Measurements from ENCODE around the gene CNTNAP2. TPM values are rescaled to one million over a fixed set of nuclear protein-coding genes. Genes with fewer than 3 reads are reported as not detected.

CNTNAP2 gene
- total and polyA plus RNA-seq, 2 of the 13 experiments (the other 11 are each of a cell fraction or from before 2014, with no cell fraction given), result 0.40 to 0.42 TPM

DNA sequence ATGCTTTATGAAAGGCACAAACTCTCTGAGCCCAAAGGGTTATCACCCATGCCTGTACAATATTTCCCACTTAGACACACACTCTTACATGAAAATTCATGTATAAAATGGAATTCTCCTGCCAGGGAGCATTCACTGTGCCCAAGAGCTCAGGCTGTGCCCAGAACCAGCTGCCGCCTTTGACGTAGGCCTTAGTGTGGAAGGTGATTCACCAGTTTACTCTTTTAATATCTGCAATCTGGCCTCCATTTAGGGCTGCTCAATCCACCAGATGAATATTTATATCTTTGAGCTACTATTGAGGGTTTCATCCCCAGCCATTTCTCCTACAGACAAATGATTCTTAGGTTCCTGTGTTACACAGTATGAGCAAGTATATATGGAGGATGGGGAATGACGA is 849.7 kb downstream of the CNTNAP2 start:
- no TSS peak for BruUV-seq (replicated peaks)
- POLR2A ChIA-PET, result no interaction called here
- Histone ChIP-seq H3K4me3 (replicated peaks in 1 of 3; ENCODE audit: insufficient read depth in 1 of 3, low read depth in 2 of 3, low read length in 3 of 3) (no peak overlapping the region), H3K4me1 (ENCODE audit: insufficient read depth, low read length) (no peaks in the 10 kb centered on the region), H3K27ac (ENCODE audit: extremely low read length, insufficient read depth, low read length) (no peak overlapping the region), H3K9me3 (ENCODE audit: low read length) (peaks cover 50% of the 10 kb centered on the region), H2AFZ (ENCODE audit: low read length) (no peak overlapping the region), H3K27me3 (ENCODE audit: control insufficient read depth in 1 of 2, insufficient read depth in 2 of 2, low read length in 2 of 2) (no peaks in the 10 kb centered on the region), H4K20me1 (ENCODE audit: insufficient read depth, low read length) (no peaks in the 10 kb centered on the region), H3K9ac (ENCODE audit: insufficient read depth, low read depth, low read length) (no peak overlapping the region), H3K36me3 (replicated peaks in 1 of 2; ENCODE audit: control insufficient read depth in 1 of 2, insufficient read depth in 2 of 2, low read length in 2 of 2) (no peaks in the 10 kb centered on the region), H3K4me2 (ENCODE audit: low read depth, low read length) (no peak overlapping the region), H3K79me2 (ENCODE audit: insufficient read depth, low read length) (no peaks in the 10 kb centered on the region)
- intact Hi-C loops (cut with micrococcal nuclease; ENCODE audit: unreplicated experiment), result no loop called here
- in situ Hi-C loops (cut with HindIII; ENCODE audit: extremely low pct_ligation_motif_present, low pct_unique_long_range_greater_than_20kb), result no loop called here
- DNase-seq (ENCODE audit: low spot score) (no peak), FAIRE-seq (no peak), ATAC-seq (no peak)
- CTCF ChIA-PET (ENCODE audit: low intra/inter-chr PET ratio, low total read pairs), result no interaction called here
- WGBS (ENCODE audit: low lambda C conversion rate), result 67% methylated on average over 3 of the region's 3 CpGs
- TF ChIP-seq SP4 (CRISPR knock-in tag; IDR thresholded peaks at IDR 0.05) (no peak), FOXM1 (CRISPR knock-in tag; IDR thresholded peaks at IDR 0.05) (no peak), SMARCC2 (IDR thresholded peaks at IDR 0.05) (no peak), SCMH1 (CRISPR knock-in tag; IDR thresholded peaks at IDR 0.05; ENCODE audit: borderline replicate concordance) (no peak), PHF5A (CRISPR knock-in tag; IDR thresholded peaks at IDR 0.05; ENCODE audit: low read depth, unreplicated experiment) (no peak), ZNF839 (CRISPR knock-in tag; IDR thresholded peaks at IDR 0.05; ENCODE audit: borderline replicate concordance) (no peak), SP1 (IDR thresholded peaks at IDR 0.05) (no peak), SP1 (CRISPR knock-in tag; IDR thresholded peaks at IDR 0.05) (no peak), RFX3 (CRISPR knock-in tag; IDR thresholded peaks at IDR 0.05) (no peak), BCL6 (CRISPR knock-in tag; IDR thresholded peaks at IDR 0.05) (no peak), ZNF383 (CRISPR knock-in tag; IDR thresholded peaks at IDR 0.05; ENCODE audit: borderline replicate concordance) (no peak)
- TF ChIP-seq, protein P1, sequence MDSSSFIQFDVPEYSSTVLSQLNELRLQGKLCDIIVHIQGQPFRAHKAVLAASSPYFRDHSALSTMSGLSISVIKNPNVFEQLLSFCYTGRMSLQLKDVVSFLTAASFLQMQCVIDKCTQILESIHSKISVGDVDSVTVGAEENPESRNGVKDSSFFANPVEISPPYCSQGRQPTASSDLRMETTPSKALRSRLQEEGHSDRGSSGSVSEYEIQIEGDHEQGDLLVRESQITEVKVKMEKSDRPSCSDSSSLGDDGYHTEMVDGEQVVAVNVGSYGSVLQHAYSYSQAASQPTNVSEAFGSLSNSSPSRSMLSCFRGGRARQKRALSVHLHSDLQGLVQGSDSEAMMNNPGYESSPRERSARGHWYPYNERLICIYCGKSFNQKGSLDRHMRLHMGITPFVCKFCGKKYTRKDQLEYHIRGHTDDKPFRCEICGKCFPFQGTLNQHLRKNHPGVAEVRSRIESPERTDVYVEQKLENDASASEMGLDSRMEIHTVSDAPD (CRISPR knock-in tag; IDR thresholded peaks at IDR 0.05), result no peak
- TF ChIP-seq, protein P2, sequence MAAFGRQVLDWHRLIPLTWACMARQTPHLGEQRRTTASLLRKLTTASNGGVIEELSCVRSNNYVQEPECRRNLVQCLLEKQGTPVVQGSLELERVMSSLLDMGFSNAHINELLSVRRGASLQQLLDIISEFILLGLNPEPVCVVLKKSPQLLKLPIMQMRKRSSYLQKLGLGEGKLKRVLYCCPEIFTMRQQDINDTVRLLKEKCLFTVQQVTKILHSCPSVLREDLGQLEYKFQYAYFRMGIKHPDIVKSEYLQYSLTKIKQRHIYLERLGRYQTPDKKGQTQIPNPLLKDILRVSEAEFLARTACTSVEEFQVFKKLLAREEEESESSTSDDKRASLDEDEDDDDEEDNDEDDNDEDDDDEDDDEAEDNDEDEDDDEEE (CRISPR knock-in tag; IDR thresholded peaks at IDR 0.05), result no peak
- TF ChIP-seq, protein P3, sequence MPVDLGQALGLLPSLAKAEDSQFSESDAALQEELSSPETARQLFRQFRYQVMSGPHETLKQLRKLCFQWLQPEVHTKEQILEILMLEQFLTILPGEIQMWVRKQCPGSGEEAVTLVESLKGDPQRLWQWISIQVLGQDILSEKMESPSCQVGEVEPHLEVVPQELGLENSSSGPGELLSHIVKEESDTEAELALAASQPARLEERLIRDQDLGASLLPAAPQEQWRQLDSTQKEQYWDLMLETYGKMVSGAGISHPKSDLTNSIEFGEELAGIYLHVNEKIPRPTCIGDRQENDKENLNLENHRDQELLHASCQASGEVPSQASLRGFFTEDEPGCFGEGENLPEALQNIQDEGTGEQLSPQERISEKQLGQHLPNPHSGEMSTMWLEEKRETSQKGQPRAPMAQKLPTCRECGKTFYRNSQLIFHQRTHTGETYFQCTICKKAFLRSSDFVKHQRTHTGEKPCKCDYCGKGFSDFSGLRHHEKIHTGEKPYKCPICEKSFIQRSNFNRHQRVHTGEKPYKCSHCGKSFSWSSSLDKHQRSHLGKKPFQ (CRISPR knock-in tag; IDR thresholded peaks at IDR 0.05; ENCODE audit: insufficient replicate concordance), result no peak
- TF ChIP-seq, protein P4, sequence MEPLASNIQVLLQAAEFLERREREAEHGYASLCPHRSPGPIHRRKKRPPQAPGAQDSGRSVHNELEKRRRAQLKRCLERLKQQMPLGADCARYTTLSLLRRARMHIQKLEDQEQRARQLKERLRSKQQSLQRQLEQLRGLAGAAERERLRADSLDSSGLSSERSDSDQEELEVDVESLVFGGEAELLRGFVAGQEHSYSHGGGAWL (CRISPR knock-in tag; IDR thresholded peaks at IDR 0.05), result no peak
- TF ChIP-seq, protein P5, sequence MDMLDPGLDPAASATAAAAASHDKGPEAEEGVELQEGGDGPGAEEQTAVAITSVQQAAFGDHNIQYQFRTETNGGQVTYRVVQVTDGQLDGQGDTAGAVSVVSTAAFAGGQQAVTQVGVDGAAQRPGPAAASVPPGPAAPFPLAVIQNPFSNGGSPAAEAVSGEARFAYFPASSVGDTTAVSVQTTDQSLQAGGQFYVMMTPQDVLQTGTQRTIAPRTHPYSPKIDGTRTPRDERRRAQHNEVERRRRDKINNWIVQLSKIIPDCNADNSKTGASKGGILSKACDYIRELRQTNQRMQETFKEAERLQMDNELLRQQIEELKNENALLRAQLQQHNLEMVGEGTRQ (IDR thresholded peaks at IDR 0.05; ENCODE audit: low read depth, low read length), result no peak
- TF ChIP-seq, protein P5 (CRISPR knock-in tag; IDR thresholded peaks at IDR 0.05; ENCODE audit: borderline replicate concordance), result no peak
- TF ChIP-seq, protein P6, sequence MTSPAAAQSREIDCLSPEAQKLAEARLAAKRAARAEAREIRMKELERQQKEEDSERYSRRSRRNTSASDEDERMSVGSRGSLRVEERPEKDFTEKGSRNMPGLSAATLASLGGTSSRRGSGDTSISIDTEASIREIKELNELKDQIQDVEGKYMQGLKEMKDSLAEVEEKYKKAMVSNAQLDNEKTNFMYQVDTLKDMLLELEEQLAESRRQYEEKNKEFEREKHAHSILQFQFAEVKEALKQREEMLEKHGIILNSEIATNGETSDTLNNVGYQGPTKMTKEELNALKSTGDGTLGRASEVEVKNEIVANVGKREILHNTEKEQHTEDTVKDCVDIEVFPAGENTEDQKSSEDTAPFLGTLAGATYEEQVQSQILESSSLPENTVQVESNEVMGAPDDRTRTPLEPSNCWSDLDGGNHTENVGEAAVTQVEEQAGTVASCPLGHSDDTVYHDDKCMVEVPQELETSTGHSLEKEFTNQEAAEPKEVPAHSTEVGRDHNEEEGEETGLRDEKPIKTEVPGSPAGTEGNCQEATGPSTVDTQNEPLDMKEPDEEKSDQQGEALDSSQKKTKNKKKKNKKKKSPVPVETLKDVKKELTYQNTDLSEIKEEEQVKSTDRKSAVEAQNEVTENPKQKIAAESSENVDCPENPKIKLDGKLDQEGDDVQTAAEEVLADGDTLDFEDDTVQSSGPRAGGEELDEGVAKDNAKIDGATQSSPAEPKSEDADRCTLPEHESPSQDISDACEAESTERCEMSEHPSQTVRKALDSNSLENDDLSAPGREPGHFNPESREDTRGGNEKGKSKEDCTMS (CRISPR knock-in tag; conservative IDR thresholded peaks at IDR 0.05), result no peak
